Epithelial cell of proximal tubule (primary cell): ENCODE data around the gene SETBP1. TPM values are rescaled to one million over a fixed set of nuclear protein-coding genes. Genes with fewer than 3 reads are reported as not detected.

ENCODE experiments used
- DNase-seq: peaks from one replicate; pipeline ENCODE4 v3.0.0-alpha.2; 2011; ENCODE audit warnings: low read depth
- H3K4me3 ChIP-seq: 2 replicates; pipeline ENCODE4 v1.5.1; 2011; ENCODE audit warnings: low read depth, mild to moderate bottlenecking, low read length
- CTCF ChIP-seq: conservative IDR thresholded peaks from 2 replicates; pipeline ENCODE4 v1.5.1; 2012; ENCODE audit warnings: low read depth, mild to moderate bottlenecking, low read length
- total RNA-seq: library from RNA; depleted of rRNA; stranded (reverse); fragments of >200 nt; gene quantifications from 2 replicates; pipeline ENCODE4 v1.2.3, GENCODE V29; 2015

SETBP1 gene
- total RNA-seq, 1 donor from 2014 or later: 2.4 TPM

- H3K4me3 ChIP-seq: no peak overlapping the region
- DNase-seq: no peak
- no peak for TF ChIP-seq CTCF
Observed at GRCh38 chr18:44889111-44889510, 208.4 kb downstream of the SETBP1 start.

- TF ChIP-seq CTCF: no peak
- no peak for DNase-seq
- H3K4me3 ChIP-seq: no peak overlapping the region
Observed at GRCh38 chr18:44893045-44893706, 212.5 kb downstream of the SETBP1 start.

GRCh38 chr18:44893966-44894365 is 213.3 kb downstream of the SETBP1 start:
- DNase-seq: no peak
- no peak overlapping the region for H3K4me3 ChIP-seq
- TF ChIP-seq CTCF: no peak

GRCh38 chr18:44895176-44895798 is 214.6 kb downstream of the SETBP1 start:
- H3K4me3 ChIP-seq: no peak overlapping the region
- DNase-seq: peak; percentile 36
- TF ChIP-seq CTCF: peak; percentile 74

- DNase-seq: no peak
- TF ChIP-seq CTCF: no peak
- H3K4me3 ChIP-seq: no peak overlapping the region
Observed at GRCh38 chr18:44896846-44897245, 216.2 kb downstream of the SETBP1 start.

- DNase-seq: no peak
- no peak overlapping the region for H3K4me3 ChIP-seq
- no peak for TF ChIP-seq CTCF
Observed at GRCh38 chr18:44897411-44897810, 216.7 kb downstream of the SETBP1 start.

- no peak overlapping the region for H3K4me3 ChIP-seq
- no peak for DNase-seq
- TF ChIP-seq CTCF: no peak
Observed at GRCh38 chr18:44897816-44898215, 217.1 kb downstream of the SETBP1 start.
